ENCODE measurements around the gene HOXA13.
A peak's percentile ranks its signal among the peaks of the same experiment; 100 is the strongest.

HOXA13 gene

DNA sequence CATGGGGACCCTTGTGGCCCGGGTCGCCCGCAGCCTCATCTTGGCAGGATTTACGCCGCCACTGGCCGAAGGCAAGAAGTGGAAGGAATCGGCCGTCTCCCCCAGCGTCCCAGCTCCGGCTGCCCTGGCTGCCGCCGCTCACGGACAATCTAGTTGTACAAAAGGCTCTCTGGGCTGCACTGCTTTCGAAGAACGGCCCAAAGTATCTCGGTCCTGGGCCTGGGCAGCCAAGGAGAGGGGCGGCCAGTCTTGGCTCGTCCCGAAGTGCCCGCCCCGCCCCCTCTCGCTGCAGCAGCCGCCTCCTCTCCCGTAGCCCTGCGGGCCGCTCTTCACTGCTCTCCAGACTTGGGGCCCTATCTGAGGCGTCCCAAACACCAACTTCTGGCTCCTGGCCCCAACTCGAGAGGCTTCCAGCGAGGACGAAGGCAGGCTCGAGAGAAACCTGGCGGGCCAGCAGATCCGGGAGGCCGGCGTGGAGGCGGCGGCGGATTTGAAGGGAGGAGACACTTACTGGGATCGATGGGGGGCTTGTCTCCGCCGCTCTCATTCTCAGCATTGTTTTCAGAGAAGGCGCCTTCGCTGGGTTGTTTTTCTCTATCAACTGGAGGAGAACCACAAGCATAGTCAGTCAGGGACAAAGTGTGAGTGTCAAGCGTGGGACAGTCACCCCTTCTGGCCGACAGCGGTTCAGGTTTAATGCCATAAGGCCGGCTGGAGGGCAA is 35.4 kb downstream of the HOXA13 start:
- H3K9me3 Mint-ChIP-seq: no peaks in the 10 kb centered on the region
- CTCF ChIA-PET: no interaction called here
- peaks cover 19% of the 10 kb centered on the region for H3K4me1 Mint-ChIP-seq
- DNase-seq: no peak
- no peaks in the 10 kb centered on the region for H3K36me3 Mint-ChIP-seq
- H3K27ac Mint-ChIP-seq: peak overlapping the region; percentile 69
- H3K27me3 Mint-ChIP-seq: peaks cover 99% of the 10 kb centered on the region
- peak overlapping the region; percentile 41 for H3K4me3 Mint-ChIP-seq

DNA sequence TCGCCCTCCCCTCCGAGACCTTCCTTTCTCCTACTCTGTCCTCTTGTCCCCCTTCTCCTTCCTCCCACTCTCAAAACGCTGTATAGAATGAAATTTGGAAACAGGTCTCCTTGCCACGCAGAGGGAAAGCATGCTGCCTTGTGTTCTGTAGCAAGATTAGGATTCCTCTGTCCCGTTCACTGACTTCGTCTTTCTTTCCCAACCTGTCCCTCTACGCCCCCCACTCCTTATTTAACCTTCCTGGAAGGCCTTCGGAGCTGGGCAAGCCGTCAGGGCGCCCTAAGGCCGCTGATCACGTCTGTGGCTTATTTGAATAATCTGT is 35.9 kb downstream of the HOXA13 start:
- CTCF ChIA-PET: no interaction called here
- H3K9me3 Mint-ChIP-seq: no peaks in the 10 kb centered on the region
- no peak for DNase-seq
- H3K4me3 Mint-ChIP-seq: no peak overlapping the region
- H3K36me3 Mint-ChIP-seq: no peaks in the 10 kb centered on the region
- H3K4me1 Mint-ChIP-seq: peaks cover 19% of the 10 kb centered on the region
- H3K27me3 Mint-ChIP-seq: peaks cover 99% of the 10 kb centered on the region
- H3K27ac Mint-ChIP-seq: peak overlapping the region; percentile 43

DNA sequence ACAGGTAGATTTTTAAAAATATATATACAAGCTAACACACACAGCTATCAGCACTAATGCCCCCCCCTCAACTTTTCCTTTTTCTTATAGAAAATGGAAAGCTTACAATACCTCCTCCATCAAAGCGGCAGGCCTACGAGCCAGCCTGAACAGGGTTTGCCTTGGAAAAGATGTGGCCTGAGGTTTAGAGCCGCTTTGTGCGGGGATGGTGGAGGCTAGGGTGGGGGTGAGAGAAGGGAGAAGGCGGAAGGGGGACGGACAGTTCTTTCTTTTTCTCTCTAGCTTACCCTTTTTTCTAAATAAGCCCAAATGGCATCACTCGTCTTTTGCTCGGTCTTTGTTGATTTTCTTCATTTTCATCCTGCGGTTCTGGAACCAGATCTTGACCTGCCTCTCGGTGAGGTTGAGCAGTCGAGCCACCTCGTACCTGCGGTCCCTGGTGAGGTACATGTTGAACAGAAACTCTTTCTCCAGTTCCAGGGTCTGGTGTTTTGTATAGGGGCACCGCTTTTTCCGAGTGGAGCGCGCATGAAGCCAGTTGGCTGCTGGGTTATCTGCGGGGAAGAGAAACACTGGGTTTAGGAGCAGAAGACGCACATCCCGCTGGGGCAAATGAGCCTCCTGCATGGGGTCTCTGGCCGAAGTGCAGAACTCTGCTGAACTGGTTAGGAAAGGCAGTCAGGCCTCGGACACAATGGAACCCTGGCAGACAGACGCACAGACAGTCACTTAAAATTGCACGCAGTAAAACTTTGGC is 36.4 kb downstream of the HOXA13 start:
- no peak overlapping the region for H3K4me3 Mint-ChIP-seq
- CTCF ChIA-PET: interaction anchor here (0.8 to 3.6 kb wide), 5 partner anchors 13 to 1303 kb away, joined by 3 to 36 read pairs (median 3); no protein-coding TSS in a partner anchor
- peaks cover 3% of the 10 kb centered on the region for H3K36me3 Mint-ChIP-seq
- peaks cover 17% of the 10 kb centered on the region for H3K4me1 Mint-ChIP-seq
- H3K9me3 Mint-ChIP-seq: no peaks in the 10 kb centered on the region
- no peak for DNase-seq
- H3K27me3 Mint-ChIP-seq: peaks cover 99% of the 10 kb centered on the region
- no peak overlapping the region for H3K27ac Mint-ChIP-seq

DNA sequence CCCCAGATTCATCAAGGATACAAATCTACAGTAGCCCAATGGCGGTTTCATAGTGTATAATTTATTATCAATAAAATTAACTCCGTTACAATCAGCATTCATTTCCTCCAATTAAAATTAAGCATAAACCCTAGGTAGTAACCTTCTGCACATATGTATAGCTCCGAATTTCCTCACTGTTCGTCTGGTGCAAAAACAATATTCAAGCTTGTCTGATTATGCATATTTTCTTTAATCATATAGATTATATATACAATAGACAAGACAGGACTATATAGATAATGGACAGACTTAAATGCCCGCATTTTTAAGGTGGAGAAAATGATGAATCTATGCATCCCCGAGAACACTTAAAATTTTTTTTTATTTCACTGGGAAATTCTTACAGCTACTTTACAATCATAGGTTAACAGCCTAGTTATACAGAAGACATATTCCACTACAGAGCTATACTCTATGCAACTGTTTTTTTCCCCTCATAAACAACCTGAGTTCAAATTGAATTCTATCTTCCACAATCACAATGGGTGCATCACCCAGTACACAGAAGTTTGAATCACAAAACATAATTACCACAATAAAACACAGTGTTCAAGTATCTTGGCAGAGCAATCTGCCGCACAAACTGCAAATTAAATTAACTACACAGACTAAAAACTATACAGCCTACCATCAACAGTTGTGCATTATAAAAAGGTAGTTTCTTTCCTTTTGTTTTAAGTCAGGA is 37.2 kb downstream of the HOXA13 start:
- H3K4me3 Mint-ChIP-seq: no peak overlapping the region
- H3K27me3 Mint-ChIP-seq: peaks cover 99% of the 10 kb centered on the region
- CTCF ChIA-PET: interaction anchor here (0.8 to 3.6 kb wide), 7 partner anchors 12 to 1303 kb away, joined by 3 to 36 read pairs (median 3); no protein-coding TSS in a partner anchor

DNA sequence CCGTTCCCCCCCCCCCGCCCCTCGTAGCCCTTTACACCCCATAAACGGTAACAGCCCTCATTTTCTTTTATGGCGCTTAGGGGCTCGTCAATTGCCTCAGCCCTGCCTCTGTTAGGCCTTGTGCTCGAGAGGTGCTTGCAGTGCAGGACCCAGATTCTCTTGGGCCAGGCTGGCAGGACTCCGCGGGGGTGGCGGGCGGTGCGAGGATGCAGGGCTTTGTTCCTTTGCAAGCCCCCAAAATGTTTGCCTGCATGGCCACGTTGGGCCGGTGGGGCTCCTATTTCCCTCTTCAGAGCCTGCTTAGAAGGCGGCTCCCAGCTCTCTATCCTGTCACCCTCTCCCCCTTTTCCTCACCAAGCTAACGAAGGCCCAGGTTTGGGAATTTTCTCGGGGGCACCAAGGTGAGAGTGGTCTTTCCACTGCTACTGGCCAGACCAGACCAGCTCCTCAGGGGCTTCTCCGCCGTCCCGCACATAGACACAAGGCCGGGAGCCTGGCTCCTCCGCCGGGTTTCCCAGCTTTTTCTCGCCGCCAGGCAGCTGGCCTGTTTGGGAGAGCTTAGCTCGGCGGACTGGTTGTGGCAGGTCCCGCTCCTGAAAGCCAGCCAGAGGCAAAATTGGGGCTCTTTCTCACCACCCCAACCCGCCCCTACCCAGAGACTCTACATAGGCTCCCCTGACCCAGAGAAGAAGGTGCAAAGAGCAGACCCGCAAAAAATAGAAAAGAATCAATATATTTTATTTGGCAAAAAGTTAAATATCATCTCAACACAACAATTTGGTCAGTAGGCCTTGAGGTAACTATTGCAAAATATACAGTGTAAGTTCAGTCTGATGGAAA is 38.0 kb downstream of the HOXA13 start:
- Mint-ChIP-seq H3K4me1 (peaks cover 13% of the 10 kb centered on the region), H3K27ac (peak overlapping the region; percentile 42), H3K27me3 (peaks cover 99% of the 10 kb centered on the region), H3K9me3 (no peaks in the 10 kb centered on the region), H3K36me3 (peaks cover 5% of the 10 kb centered on the region), H3K4me3 (no peak overlapping the region)
- CTCF ChIA-PET: interaction anchor here (1.0 to 3.6 kb wide), 10 partner anchors 11 to 1302 kb away, joined by 3 to 36 read pairs (median 6); no protein-coding TSS in a partner anchor
- DNase-seq: no peak

More for the DNA sequence above, 37.2 kb downstream of the HOXA13 start:
- Mint-ChIP-seq H3K4me1 (peaks cover 17% of the 10 kb centered on the region), H3K27ac (no peak overlapping the region), H3K36me3 (peaks cover 5% of the 10 kb centered on the region), H3K9me3 (no peaks in the 10 kb centered on the region)
- no peak for DNase-seq

DNA sequence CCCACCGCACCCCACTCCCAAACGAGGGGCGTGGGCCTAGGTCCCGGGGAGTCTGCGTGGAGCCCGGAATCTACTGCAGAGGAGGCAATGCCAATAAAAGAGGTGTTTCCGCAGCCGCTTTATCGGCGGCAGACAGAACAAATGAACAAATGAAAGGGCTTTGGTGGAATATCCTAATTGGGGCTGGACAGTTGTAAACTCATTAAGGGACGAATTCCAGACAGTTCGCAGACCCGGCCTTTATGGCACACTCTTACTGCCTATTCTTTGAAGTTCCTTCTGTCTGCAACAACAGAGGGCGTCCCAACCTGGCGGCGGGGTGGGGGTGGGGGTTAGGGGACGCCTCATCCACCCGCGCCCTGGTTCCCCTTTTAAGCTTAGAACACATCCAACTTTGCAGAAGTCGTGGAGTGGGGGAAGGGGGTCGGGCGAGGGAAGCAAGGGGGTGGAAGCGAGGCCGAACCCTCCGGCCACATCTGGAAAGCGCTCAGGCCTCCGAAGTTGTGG is 38.6 kb downstream of the HOXA13 start:
- Mint-ChIP-seq H3K9me3 (no peaks in the 10 kb centered on the region), H3K36me3 (peaks cover 5% of the 10 kb centered on the region), H3K4me1 (peaks cover 13% of the 10 kb centered on the region), H3K27ac (peak overlapping the region; percentile 33), H3K27me3 (peaks cover 99% of the 10 kb centered on the region), H3K4me3 (peak overlapping the region; percentile 60)
- CTCF ChIA-PET: interaction anchor here (0.6 to 3.6 kb wide), 19 partner anchors 11 to 1269 kb away, joined by 3 to 36 read pairs (median 4); no protein-coding TSS in a partner anchor
- no peak for DNase-seq

DNA sequence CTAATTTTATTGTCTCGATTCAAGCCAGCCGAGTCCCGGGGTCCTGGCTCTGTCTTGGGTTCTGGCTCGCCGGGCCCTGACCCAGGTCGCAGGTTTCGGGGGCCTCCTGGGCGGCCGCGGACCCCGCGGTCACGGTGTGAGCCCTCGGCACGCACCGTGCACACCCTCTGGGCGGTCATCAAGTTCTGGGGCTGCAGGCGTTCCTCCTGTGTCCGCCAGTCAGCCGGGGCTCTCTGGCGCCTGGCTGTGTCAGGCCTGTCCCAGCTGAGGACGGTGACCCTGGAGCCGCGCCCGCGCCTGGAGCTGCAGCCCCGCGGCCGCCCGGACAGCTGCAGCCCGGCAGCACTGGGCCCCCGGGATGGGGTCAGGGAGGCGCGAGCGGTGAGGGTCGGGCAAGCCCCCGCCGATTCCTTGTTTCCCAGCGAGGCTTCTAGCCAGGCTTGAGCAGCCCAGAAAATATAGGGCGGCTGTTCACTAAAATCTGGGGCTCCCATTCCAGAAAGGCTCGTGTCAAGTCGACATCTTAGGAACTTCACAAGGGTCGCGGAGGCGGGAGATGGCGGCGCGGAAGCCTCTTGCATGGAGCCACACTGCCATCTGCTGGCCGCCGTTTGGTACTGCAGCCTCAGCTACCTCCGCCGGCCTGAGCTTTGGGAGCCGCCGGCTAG is 39.2 kb downstream of the HOXA13 start:
- Mint-ChIP-seq H3K36me3 (peaks cover 5% of the 10 kb centered on the region), H3K27me3 (peaks cover 99% of the 10 kb centered on the region), H3K9me3 (no peaks in the 10 kb centered on the region), H3K4me3 (peak overlapping the region; percentile 60), H3K4me1 (peaks cover 13% of the 10 kb centered on the region), H3K27ac (peak overlapping the region; percentile 33)
- peak; percentile 82 for DNase-seq
- CTCF ChIA-PET: interaction anchor here (0.6 to 3.6 kb wide), 19 partner anchors 10 to 1268 kb away, joined by 3 to 36 read pairs (median 4); no protein-coding TSS in a partner anchor

DNA sequence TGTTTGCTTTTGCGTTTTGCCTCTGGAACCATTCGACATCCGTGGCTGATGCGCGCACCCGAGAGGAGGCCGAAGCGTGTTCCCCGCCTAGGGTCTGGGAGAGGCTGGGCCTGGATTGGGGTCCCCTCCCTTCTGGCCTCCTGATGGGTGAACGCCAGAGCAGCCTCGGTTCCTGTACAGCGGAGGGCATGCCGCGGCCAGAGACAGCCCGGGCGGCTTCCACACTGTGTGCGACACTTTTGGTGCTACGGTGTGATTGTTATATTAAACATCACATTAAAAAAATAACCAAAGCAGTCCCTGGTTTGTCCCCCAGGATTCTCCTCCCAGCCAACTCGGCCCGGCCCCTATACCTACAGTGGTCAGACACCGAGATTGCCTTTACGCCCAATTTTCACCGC is 39.7 kb downstream of the HOXA13 start:
- DNase-seq: peak; percentile 24
- H3K27me3 Mint-ChIP-seq: peaks cover 99% of the 10 kb centered on the region
- H3K9me3 Mint-ChIP-seq: peaks cover 1% of the 10 kb centered on the region
- H3K27ac Mint-ChIP-seq: peak overlapping the region; percentile 25
- peaks cover 5% of the 10 kb centered on the region for H3K36me3 Mint-ChIP-seq
- CTCF ChIA-PET: interaction anchor here (1.2 to 3.6 kb wide), 6 partner anchors 9 to 790 kb away, joined by 3 to 36 read pairs (median 6); no protein-coding TSS in a partner anchor
- peak overlapping the region; percentile 44 for H3K4me3 Mint-ChIP-seq
- H3K4me1 Mint-ChIP-seq: peaks cover 16% of the 10 kb centered on the region

DNA sequence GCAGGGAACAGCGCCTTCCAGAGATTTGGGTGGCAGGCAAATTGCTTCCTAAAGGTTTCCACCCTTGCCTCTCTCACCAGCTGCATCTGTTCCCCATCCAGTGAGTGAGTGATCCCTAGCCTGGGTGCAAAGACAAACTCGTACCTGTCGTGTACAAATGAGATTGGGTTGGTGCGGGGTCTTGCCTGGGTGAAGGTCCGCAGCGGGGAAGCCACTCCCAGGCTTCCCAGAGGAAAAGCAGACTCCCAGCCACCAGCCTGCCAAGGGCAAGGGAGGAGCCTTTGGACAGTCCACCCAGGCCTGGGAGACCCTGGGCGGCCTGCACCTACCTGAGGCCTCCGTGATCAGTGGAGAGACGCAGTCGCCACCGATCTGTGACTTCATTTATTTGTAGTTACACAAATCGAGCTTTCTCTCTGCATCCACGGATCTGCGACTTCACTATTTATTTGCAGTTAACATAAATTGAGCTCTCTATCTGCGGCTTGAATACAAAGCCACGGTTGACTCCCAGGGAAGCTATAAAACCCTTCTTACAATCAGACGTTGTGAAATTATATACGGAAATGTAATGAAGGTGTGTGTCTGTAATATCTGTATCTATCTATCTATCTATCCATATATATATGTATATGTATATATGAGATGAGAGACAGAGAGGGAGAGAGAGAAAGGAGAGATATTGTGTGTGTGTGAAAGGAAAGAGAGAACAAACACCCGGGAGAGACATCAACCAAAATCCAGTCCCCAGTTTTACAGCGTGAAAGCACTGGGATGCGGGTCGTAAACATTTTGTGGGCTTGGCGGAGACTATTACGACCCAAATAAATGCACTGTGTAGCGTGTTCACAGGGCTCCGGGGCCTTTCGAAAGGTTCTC is 40.4 kb downstream of the HOXA13 start:
- H3K4me3 Mint-ChIP-seq: peak overlapping the region; percentile 43
- peak overlapping the region; percentile 25 for H3K27ac Mint-ChIP-seq
- H3K9me3 Mint-ChIP-seq: peaks cover 1% of the 10 kb centered on the region
- H3K4me1 Mint-ChIP-seq: peaks cover 21% of the 10 kb centered on the region
- DNase-seq: peak; percentile 12
- peaks cover 99% of the 10 kb centered on the region for H3K27me3 Mint-ChIP-seq
- peaks cover 6% of the 10 kb centered on the region for H3K36me3 Mint-ChIP-seq
- CTCF ChIA-PET: interaction anchor here (0.7 to 1.4 kb wide), 3 partner anchors 20 to 63 kb away, joined by 3 to 5 read pairs (median 4); no protein-coding TSS in a partner anchor

DNA sequence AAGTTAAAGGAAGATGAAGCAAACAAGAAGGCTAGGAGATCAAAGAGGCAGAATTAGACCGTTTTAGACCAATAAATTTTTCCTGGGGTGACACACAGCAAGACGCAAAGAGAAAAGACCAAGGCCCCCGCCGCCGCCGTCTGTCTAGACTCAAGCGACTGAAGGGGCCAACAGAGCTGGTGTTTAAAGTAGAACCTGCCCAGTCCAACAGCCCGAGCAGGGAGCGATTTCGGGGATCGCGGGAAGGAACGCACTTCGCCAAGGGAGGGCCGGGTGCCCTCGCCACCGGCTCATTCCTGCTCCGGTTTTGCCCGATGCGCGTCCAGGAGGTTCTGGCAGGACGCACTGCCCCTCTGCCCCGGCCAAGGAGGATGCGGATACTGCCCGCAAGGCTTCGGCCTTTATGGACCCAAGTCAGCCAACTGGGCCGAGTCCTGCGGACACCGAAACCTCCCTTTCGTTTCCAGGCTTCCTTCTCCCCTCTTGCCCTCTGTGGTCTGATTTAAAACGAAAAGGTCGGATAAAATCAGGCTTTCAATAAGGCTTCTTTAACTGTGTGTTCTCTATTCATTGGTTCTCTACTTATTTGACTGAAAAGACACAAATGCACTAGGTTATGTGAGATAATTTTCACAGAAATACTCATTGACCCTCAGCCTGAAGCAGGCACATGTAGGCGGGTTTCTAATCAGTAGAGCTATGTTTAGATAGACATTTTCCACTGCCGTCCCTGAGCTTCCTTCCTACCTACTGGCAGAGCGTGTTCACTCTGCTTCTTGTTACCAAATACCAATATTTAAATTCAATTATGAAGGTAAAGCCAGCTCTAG is 41.2 kb downstream of the HOXA13 start:
- Mint-ChIP-seq H3K27me3 (peaks cover 99% of the 10 kb centered on the region), H3K4me1 (peaks cover 21% of the 10 kb centered on the region), H3K36me3 (peaks cover 6% of the 10 kb centered on the region), H3K4me3 (no peak overlapping the region), H3K27ac (peak overlapping the region; percentile 80), H3K9me3 (peaks cover 1% of the 10 kb centered on the region)
- CTCF ChIA-PET: interaction anchor here (1.2 to 1.4 kb wide), 2 partner anchors 21 to 52 kb away, joined by 4 to 5 read pairs; no protein-coding TSS in a partner anchor
- peak; percentile 12 for DNase-seq

DNA sequence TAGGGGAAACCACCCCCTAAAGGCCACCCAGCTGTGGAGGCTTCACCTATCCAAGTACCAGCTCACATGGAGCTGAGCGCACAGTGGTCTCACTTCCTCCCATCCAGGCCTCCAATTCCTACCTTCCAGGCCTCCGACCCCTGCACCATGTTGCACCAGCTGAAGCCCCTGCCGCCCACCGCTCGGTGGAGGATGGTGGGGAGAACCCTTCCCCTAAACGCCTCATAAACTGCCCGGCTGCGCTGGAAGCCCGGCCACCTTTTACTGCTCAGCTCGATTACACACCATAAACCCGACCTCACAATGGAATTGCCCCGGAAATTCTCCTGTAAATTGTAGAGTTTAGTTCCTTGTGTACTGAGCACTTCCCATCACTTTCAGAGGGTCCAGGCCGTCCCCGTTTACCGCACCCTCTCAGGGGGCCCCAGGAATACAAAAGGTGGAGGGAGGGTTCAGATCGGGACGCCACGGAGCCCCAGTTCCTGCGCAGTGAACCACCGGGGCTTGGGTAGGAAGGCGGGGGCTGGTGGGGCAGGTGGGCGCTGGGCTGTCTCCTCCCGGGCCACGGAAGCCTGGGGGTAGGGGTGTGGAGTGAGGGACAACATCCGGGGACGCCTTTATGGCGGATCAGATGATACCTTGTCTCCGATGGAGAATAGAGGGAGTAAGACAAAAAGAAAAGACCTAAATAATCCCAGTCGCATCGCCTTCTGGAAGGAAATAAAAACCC is 42.0 kb downstream of the HOXA13 start:
- peak; percentile 14 for DNase-seq
- CTCF ChIA-PET: interaction anchor here (1.4 kb wide), 1 partner anchor 53 kb away, joined by 5 read pairs; no protein-coding TSS in a partner anchor
- peaks cover 6% of the 10 kb centered on the region for H3K36me3 Mint-ChIP-seq
- H3K27ac Mint-ChIP-seq: peak overlapping the region; percentile 80
- peaks cover 21% of the 10 kb centered on the region for H3K4me1 Mint-ChIP-seq
- H3K4me3 Mint-ChIP-seq: peak overlapping the region; percentile 48
- H3K27me3 Mint-ChIP-seq: peaks cover 100% of the 10 kb centered on the region
- H3K9me3 Mint-ChIP-seq: peaks cover 1% of the 10 kb centered on the region
